D341Med (cell line): ENCODE measurements around the gene MAGI1.
"Not testable (repeated sequence)": the region's sequence is repeated elsewhere in the genome, so short reads cannot be mapped to it uniquely, and the experiment has no call there.

ENCODE experiments used
- DNase-seq: peaks from one replicate; pipeline ENCODE4 v3.0.0; 2012; ENCODE audit warnings: low spot score

The MAGI1 gene

DNA sequence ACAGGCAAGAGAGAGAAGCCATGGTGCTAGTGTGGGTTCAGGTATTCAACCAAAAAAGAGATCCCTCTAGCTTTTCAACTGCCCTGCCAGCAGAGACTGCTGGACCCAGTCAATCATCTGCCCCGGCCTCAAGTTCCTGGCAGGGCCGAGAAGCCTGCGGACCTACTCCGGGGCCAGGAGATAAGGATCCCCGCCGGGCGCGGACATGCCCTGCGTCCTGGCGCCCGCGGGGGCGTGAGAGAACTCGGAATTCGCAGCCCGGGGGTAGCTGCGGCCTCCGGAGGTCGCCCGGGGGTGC is 821 bp upstream of the MAGI1 start:
- peak; percentile 36 for DNase-seq

DNA sequence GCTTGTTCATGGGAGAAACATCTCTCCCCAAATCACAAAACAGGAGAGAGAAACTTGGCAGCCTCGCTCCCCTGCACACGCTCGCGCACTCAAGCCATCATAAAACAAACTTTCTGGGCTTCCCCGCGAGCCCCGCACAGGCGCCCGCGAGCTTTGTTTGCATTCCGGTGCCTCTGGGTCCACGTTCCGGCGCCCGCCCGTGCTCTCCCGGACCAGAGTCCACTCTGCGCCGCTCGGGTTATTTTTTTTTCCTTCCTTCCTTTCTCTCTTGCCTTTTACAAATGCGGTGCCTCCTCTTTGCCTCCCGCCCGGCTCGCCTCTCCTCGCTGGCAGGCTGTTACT is 363 bp downstream of the MAGI1 start:
- DNase-seq: no peak

DNA sequence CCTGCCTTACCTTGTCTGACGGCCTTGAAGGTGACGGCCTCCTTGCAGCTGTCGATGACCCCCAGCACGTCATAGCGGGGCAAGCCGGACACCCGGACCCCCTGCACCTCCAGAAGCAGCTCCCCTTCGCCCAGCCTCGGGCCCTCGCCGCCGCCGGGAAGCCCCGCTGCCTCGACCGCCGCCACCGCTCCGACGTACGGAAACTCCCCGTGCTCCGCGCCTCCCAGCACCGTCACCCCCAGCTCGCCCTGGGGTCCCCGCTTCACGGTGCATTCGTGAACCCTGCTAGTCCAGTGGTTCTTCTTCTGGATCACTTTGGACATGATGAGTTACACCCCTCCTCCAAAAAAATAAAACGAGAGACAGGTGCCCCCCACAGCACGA is 740 bp downstream of the MAGI1 start:
- DNase-seq: peak; percentile 65

DNA sequence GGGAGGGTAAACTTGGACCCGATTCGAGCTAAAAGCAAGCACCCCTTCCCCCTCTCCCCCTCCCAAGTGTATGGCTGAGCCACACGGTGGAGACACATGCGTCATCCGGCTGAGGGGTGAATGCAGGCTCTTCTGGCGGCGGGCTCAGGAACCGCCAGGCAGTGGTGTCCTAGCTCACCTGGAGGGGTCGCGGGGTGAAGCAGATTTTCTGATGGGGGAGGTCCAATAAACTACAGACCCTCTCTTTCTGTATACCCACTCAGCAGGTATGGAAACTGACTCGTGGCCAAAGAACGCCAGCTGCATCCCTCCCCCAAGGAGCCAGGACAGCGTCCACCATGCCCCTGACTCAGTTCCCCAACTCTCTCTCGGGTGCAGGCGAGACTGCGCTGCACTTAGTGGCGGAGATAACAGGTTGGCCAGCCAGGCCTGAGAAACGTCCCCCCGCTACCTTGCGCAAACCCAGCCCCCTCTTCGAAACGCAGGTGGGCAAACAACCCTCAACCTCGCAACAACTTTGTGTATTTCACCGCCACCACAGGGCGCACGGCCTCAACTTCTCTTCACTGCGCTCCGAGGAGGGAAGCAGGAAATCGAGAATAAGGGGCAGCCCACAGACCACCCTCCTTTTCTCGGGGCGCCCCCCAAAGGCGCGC is 1.3 kb downstream of the MAGI1 start:
- DNase-seq: peak; percentile 77

DNA sequence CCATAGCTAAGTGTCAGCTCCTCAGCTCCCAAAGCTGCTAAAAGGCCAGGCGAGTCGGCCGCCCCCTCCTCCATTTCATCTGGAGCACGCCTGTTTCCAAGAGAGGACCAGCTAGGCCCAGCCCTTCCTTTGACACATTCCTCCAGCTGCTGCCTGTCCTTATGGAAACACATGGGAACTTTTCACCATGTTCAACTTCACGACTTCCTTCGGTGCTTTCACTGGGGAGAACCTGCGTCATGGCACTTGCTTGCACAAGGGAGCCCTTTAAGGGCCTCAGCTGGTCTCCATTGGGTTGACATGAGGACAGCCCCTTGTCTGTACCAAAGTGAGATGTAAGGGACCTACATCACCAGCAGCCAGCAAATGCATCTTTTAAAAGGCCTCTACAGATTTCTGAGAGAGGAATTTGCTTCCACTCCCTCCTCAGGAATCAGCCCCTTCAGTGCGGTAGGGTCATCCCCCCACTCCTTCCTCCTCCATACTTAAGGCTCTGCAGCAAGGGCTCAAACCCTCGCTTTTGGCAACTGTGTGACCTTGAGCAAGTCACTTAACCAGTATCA is 2.1 kb downstream of the MAGI1 start:
- DNase-seq: no peak

DNA sequence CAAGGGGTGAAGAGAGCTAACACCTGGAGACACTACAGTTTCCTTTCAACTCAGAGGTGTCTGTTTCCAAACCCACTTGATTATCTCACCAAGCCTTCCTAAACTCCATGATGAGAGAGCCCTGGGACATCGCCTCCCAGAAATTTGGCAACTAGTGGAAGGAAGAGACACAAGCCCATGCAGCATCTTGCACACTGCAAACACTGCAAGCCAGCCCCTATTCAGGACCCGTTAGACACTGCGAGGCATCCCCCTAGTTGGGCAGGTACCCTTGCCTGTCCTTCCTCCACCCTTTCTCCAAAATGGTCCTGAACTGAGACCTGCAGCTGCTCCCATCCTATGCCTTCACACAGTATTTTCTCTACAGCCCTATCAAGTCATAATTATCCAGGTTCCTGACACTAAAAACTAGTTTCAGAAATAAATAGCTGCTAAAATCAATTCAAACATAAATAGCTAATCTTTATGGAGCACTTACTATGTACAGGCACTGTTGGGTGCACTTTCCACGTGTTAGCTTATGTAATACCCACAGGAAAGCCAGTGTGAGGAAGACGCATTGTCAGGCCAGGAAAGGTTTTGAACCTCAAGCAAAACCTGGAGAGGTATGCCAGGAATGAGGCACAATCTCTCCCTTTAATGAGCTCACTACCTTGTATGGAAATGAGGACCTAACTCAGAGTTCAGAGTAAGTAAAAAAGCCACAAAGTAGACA is 2.8 kb downstream of the MAGI1 start:
- DNase-seq: no peak

DNA sequence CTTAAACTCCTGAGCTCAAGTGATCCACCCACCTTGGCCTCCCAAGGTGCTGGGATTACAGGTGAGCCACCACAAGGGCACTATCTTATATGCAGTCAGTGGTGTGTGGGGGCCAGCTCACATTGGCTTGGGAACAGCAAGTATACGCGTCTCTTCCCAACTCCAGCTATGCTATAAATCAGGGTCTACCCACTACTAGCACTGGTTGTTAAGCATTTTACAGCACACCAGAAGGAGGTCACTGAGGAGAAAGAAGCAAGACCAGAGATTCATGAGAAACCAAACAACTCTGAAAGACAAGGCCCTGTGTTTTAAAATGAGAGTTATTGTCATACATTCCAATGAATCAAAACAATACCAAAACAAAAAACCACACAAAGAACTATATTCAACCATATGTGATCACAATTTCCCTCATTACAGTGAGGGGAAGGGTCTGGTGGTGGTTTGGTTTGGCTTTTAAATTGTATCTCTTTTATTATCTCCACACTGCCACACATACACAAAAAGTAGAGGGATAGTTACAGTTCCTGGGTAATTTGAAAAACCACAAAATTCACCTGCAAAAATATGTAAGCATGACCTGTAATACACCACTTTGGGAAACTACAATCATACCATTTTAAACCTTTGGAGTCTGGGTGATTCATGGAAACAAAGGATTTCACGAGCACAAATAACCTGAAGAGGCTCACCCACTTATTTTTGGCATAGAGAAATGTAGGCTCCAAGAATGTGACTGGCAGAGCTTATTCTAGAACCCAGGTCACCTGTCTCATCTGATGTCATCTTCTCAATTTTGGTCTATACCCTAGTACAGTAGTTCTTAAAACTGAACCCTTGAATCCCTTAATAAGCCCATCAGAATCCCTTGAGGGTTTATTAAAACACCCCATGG is 5.2 kb downstream of the MAGI1 start:
- no peak for DNase-seq

DNA sequence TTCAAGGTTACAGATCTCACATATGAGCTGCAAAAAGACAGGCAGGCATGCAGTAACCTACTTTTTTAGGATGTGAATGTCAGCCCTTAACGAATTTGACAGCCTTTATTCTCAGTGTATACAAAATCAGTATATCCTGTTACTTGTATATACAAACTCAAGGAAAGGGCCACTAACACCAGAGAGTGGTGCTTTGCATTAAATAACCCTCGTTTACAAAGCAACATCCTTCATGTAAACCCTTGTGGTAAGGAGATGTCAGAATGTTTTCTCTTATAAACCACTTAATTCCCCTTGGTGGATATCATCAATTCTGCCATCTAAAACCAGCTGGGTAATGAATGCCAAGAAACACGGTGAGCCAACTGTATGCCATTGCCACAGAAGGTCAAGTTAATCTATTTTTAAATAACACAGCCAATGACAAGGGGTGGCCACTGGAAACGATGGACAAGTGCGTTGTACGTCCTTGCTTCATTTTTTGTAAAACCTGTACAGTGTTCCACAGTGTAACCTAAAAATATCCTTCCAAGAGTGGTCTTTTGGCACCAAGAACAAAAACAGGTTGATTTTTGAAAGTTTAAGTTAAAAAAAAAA is 7.5 kb downstream of the MAGI1 start:
- DNase-seq: no peak

DNA sequence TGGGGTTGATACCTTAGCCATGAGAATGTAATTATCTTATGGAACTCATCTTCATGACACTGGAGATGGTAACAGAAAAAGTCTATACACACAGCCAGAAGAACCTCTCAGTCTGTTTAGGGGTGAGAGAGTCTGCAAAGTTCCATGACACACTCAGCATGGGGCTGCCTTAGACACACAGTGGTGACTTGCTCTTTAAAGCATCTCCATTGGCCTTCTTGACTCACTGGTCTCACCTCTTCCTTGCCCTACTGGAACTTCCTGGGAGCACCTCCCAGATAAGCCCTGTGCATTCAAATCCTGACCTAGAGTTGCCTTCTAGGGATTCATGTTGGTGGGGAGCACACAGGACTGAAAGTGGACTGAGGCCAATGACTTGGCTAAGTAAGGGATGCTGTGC is 9.3 kb downstream of the MAGI1 start:
- DNase-seq: no peak

DNA sequence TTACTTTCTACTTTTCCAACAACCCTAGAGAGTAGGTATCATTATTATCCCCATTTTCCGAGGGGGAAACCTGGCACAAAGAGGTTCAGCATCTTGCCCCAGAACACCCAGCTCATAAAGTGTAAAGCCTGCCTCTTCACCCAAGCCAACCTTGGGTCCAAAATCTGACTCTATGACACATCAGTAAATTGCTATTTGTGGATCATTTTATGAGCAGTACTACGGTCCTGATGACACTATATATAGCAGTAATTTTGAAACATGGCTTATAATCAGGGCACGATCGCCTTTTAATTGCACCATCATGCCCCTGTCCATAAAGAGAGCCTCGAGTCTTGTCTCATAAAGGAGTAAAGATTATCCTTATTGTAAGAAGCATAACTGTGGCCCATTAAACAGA is 9.7 kb downstream of the MAGI1 start:
- no peak for DNase-seq

DNA sequence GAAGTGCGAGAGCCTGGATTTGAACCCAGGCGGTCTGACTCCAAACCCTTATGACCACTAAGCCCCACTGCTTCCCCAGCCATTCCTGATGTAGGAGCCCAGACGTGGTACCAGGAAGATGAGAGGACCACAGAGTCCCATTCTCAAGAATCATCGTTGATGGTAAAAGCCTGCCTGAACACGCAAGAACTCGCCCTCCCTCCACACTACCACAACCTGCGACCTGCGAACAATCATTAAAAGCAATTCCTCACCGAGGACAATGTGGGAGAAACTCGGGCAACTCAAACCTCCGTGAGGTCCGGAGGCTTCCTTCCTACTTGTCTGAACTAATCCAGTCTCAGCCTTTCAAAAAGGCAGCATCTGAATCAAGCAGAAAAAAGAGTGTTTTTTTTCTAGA is 10.3 kb downstream of the MAGI1 start:
- no peak for DNase-seq

DNA sequence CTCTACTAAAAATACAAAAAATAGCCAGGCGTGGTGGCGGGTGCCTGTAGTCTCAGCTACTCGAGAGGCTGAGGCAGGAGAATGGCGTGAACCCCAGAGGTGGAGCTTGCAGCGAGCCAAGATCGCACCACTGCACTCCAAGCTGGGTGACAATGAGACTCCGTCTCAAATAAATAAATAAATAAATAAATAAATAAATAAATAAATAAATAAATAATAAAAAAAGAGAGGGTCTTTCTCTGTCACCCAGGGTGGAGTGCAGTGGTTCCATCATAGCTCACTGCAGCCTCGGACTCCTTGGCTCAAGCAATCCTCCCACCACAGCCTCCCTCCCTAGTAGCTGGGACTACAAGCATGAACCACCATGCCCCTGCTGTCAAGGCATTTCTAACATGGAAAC is 11.6 kb downstream of the MAGI1 start:
- DNase-seq: not testable (repeated sequence)

DNA sequence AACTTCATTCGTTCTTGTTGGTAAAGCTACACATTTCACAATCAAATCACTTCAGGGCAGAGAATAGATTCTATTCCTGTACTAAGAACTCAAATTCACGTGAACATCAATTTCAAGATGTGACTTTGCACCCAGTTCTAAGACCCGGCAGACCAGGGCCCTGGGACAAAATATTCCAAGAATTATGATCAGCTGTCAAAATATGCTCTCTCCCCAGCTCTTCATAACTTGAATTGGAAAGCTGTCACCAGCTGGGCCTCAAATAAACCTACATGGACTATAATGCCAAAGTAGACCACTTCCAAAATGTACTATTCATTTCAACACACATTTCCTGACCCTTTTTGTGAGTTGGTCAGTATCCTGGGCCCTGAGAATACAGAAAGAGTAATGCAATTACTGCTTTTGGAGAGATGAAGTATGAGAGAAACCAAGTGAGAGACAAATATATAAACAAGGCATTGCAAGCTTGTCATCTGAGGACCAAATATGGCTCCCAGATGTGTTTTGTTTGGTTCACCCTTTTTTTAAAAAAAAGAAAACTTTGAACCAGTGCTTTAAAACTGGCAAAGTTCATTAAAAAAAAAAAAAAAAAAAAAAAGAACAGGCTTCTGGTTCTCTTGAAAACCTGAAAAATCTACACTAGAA is 14.9 kb downstream of the MAGI1 start:
- no peak for DNase-seq

DNA sequence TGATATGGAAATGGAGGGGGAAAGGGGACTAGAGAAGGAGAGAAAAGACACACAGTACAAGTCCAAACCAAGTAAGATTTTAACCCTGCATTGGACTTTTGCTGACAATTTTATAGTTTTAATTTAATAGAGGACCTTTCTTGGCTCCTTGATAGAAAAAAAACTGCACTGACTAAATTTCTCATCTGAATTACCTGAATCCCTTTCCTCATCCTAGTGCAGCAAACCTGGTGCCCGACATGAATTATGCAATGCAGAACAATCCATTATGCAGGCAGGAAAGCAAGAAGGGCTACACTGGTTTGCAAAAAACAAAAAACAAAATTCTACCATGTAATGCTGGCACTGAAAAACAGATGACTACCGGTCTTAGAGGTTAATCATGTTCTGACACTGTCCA is 15.5 kb downstream of the MAGI1 start:
- no peak for DNase-seq

DNA sequence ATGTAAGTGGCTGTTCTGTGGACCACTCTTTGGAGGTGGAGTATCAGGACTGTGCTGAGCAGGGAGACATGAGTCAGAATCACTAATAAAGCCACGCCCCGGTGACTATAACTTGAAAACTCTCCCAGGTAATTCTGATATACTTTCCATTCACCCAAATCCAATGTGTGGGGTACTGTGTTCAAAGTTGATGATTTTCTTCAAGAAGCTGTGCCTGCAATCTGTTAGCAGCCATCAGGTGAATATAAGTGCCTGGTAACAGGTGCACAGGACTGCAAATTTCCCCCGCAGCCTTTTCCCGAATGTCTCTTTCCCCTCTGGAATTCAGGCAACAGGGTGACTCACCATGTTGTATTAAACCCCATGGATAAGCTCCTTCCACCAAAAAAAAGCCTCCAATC is 17.0 kb downstream of the MAGI1 start:
- DNase-seq: peak; percentile 47

DNA sequence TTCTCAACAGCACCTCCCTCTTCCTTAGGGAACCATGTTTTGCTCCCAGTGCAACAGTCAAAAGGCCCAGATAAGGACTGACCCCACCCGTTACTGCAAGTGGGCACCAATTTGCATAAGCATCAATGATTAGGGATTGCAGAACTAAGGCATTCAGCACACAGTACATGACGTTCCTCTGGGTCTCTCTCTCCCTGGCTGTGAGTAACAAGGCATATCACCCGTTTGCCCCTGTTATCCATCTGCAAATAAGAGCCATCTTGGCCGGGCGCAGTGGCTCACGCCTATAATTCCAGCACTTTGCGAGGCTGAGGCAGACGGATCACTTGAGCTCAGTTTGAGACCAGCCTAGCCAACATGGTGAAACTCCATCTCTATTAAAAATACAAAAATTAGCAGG is 18.8 kb downstream of the MAGI1 start:
- DNase-seq: no peak

DNA sequence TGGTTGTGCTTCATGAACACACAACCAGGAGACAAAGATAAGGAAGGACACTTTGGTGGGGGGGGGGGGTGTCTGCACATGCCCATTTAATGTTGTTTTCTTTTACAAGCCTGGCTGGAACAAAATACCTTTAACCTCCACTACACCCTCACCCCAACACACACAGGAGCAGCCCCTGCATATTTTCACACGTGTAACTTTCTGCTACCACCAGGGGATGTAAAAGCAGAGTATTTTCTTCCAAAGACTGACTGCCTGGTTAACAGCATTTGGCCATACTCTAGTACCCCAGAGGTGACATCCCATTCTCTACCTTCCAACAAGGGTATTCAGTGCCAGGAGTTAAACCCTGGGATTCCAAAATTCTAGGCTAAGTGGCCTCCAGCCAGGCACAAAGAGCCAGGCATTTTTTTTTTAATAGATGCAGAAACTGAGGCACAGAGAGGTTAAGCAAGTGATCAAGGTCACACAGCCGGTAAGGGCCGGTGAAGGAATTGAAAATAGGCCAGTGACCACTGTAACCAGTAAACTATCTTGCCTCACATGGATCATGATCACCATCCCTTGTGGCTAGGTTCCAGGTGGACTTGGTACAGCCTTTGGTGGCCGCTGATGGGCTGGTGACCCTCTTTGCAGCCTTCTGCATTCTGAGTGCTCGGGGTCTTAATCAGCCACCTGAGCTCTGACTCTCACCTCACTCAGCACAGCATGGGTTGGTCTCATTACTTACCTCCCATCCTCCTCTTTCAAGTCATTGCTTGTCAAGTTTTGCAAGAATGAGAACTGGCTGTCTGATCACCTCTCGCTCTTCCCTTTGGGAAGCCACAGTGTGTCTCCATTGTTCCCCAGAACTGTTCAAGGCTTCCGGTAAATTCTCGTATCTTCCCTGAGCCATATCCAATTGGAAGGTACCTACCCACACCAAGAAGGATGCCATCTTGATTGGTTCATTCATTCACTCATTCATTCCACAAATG is 20.4 kb downstream of the MAGI1 start:
- no peak for DNase-seq

DNA sequence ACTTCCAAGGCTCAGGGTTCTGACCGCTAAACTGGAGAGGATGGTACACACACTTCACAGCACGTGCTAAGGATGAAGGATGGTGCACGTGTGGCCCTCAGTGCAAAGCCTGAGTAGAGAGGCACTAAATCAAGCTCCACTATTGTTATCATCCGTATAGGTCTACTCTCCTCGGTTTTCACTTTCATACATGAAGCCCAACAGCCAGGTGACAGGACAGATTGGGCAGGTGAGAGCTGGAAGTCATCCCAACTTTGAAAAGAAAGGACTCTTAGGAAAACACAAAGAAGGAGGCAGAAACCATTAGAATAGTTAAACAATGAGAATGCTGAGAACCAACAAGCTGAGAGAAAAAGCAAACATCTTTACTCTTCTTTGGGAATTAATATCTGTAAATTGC is 21.1 kb downstream of the MAGI1 start:
- DNase-seq: no peak

DNA sequence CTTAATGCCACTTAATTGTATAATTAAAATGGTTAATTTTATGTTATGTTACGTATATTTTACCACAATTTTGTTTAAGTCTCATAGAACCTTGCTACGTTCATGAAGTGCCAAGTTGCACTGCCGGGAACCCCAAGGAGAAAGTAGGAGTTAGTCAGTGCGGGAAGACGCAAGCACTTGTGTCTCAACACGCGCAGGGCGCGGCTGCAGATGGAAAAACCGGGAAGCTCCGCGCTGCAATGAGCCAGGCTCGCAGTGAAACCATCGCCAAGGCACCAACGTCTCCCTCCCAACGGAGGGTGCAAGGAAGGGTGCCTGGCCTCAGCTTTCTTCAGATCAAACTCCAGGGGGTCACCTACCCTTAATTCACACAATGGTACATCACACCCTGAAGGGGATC is 21.6 kb downstream of the MAGI1 start:
- DNase-seq: no peak

DNA sequence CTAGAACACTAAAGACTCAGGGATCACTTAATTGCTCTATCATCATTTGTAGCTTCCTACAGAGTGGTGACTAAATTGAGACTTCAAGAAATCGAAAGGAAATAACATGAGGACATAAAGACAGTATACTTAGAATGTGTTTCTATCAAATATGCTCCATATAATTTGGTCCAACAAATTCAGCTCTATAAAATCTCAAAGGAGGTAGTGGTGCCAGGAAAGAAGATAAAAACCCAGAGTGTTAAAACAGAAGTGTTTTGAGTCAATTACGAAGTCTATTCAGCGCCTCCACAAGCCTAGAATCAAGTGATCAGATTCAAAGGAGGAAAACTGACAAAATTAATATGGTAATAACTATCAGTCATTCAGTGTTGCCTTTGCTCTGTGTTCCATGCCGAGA is 22.9 kb downstream of the MAGI1 start:
- no peak for DNase-seq

DNA sequence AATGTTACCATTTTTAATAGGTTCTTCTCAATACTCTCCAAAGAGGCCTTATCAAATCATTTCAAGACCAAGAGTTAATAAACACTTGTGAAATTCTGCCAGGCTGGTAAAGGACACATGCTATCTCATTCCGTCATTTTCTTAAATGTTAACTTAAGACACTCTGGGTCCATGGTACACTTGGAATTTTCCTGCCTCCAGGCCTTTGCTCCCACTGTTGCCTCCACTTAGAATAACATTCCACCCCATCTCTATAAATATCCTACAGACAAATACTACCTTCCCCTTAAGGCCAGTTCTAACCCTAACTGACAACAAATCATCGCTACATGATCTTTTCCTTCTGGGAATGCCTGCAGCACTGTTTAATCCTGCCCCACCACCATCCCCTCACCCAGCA is 24.1 kb downstream of the MAGI1 start:
- DNase-seq: no peak
